Measurements from ENCODE around the gene ADGRV1.

GRCh38 chr5:91077623-91078022, 519.0 kb downstream of the ADGRV1 start:
- TF ChIP-seq CTCF (IDR thresholded peaks at IDR 0.05; ENCODE audit: poor library complexity, severe bottlenecking) (no peak), EP300 (conservative IDR thresholded peaks at IDR 0.05; ENCODE audit: poor library complexity, severe bottlenecking) (no peak), RAD21 (conservative IDR thresholded peaks at IDR 0.05) (no peak), MXI1 (conservative IDR thresholded peaks at IDR 0.05; ENCODE audit: poor library complexity, severe bottlenecking) (no peak), POLR2AphosphoS5 (IDR thresholded peaks at IDR 0.05) (no peak), EZH2 (IDR thresholded peaks at IDR 0.05; ENCODE audit: borderline replicate concordance, insufficient read depth, low read length, poor library complexity, severe bottlenecking) (no peak), TAF1 (IDR thresholded peaks at IDR 0.05; ENCODE audit: low read depth) (no peak), REST (IDR thresholded peaks at IDR 0.05; ENCODE audit: borderline replicate concordance) (no peak), SMC3 (conservative IDR thresholded peaks at IDR 0.05; ENCODE audit: poor library complexity) (no peak)

Measured in neural cell (in vitro differentiated cells).